Measurements from ENCODE around the gene LNX2.

- TF ChIP-seq CTCF (IDR thresholded peaks at IDR 0.05 in 2 of 3, conservative IDR thresholded peaks at IDR 0.05 in 1 of 3; ENCODE audit: borderline replicate concordance in 1 of 3, insufficient read depth in 1 of 3, low read depth in 2 of 3, low read length in 2 of 3) (no peak), POLR2AphosphoS5 (IDR thresholded peaks at IDR 0.05; ENCODE audit: low read depth, low read length) (no peak), EZH2phosphoT487 (IDR thresholded peaks at IDR 0.05; ENCODE audit: borderline replicate concordance) (no peak), SP1 (IDR thresholded peaks at IDR 0.05; ENCODE audit: low read depth) (no peak), RAD21 (IDR thresholded peaks at IDR 0.05; ENCODE audit: low read depth) (no peak), SIN3A (IDR thresholded peaks at IDR 0.05; ENCODE audit: low read depth) (no peak), EZH2 (IDR thresholded peaks at IDR 0.05) (no peak), FOSL1 (IDR thresholded peaks at IDR 0.05; ENCODE audit: low read depth) (no peak), CEBPB (IDR thresholded peaks at IDR 0.05; ENCODE audit: low read depth) (no peak), POLR2A (IDR thresholded peaks at IDR 0.05; ENCODE audit: borderline replicate concordance, extremely low read depth, insufficient read depth, insufficient read length) (no peak), MAX (IDR thresholded peaks at IDR 0.05) (no peak)
Measured at GRCh38 chr13:27666951-27667350, 46.6 kb upstream of the LNX2 start.
